Stimulated activated naive CD8-positive, alpha-beta T cell treated with anti-CD3 and anti-CD28 coated beads, Interleukin-15, Interleukin-2, amounts not matched to agents 100 ng/mL and 50 ng/mL, for 24 hours (primary cell): ENCODE results near the gene EPM2A.
"Not testable (repeated sequence)": the region's sequence is repeated elsewhere in the genome, so short reads cannot be mapped to it uniquely, and the experiment has no call there.

Experiments used
- H3K27ac Mint-ChIP-seq: one replicate; pipeline ENCODE4 v1.8.0; 2021; ENCODE audit warnings: mild to moderate bottlenecking, mixed read lengths
- H3K27me3 Mint-ChIP-seq: one replicate; pipeline ENCODE4 v1.8.0; 2021; ENCODE audit warnings: mixed read lengths
- H3K36me3 Mint-ChIP-seq: one replicate; pipeline ENCODE4 v1.8.0; 2021; ENCODE audit warnings: low read depth, mixed read lengths
- H3K4me1 Mint-ChIP-seq: one replicate; pipeline ENCODE4 v1.8.0; 2021; ENCODE audit warnings: low read depth, mixed read lengths
- H3K4me3 Mint-ChIP-seq: one replicate; pipeline ENCODE4 v1.8.0; 2021; ENCODE audit warnings: mild to moderate bottlenecking, mixed read lengths
- H3K9me3 Mint-ChIP-seq: one replicate; pipeline ENCODE4 v1.8.0; 2021; ENCODE audit warnings: mixed read lengths

The EPM2A gene

GRCh38 chr6:145715426-145715825, 19.9 kb downstream of the EPM2A start:
- Mint-ChIP-seq H3K27me3 (no peaks in the 10 kb centered on the region), H3K4me3 (no peak overlapping the region), H3K36me3 (peaks cover 59% of the 10 kb centered on the region), H3K4me1 (peaks cover 11% of the 10 kb centered on the region), H3K9me3 (peaks cover 16% of the 10 kb centered on the region), H3K27ac (no peak overlapping the region)

GRCh38 chr6:145714731-145715130, 20.6 kb downstream of the EPM2A start:
- H3K4me3 Mint-ChIP-seq = no peak overlapping the region
- peaks cover 11% of the 10 kb centered on the region for H3K4me1 Mint-ChIP-seq
- H3K27me3 Mint-ChIP-seq = no peaks in the 10 kb centered on the region
- no peak overlapping the region for H3K27ac Mint-ChIP-seq
- H3K9me3 Mint-ChIP-seq = peaks cover 16% of the 10 kb centered on the region
- peaks cover 53% of the 10 kb centered on the region for H3K36me3 Mint-ChIP-seq

DNA sequence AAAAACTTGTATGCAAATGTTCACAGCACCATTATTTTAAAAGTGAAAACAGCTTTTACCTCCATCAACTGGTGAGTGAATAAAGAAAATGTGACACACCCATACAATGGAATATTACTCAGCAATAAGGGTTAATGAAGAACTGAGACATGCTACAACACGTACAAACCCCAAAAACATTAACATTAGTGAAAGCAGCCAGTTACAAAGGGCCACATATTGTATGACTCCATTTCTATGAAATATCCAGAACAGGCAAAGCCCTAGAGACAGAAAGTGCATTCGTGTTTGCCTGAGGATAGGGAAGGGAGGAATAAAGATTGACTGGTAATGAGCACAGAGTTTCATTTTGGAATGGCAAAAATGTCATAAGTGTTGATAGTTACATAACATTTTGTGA, 21.5 kb downstream of the EPM2A start:
- Mint-ChIP-seq H3K4me1 (peaks cover 11% of the 10 kb centered on the region), H3K9me3 (peaks cover 21% of the 10 kb centered on the region), H3K27ac (no peak overlapping the region), H3K27me3 (no peaks in the 10 kb centered on the region), H3K4me3 (no peak overlapping the region), H3K36me3 (peaks cover 61% of the 10 kb centered on the region)

DNA sequence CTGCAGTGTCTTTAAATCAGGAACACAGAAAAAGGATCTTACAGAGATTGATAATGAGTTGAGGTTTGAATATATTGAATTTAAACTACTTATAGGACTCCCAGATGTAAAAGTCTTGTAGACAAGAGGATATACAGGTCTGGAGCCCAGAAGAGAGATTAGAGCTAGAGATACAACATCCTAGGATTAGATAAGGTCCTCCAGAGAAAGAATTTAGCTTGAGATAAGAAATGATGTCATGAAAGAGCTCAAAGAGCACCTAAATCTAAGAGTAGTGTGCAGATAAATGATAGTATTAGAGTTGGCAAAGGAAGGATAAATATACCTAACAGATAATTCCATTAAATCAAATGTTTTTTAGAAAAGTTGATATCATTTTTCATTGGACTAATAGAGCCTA, 23.9 kb downstream of the EPM2A start:
- no peaks in the 10 kb centered on the region for H3K27me3 Mint-ChIP-seq
- no peak overlapping the region for H3K27ac Mint-ChIP-seq
- H3K36me3 Mint-ChIP-seq = peaks cover 67% of the 10 kb centered on the region
- peaks cover 29% of the 10 kb centered on the region for H3K9me3 Mint-ChIP-seq
- H3K4me1 Mint-ChIP-seq = peaks cover 23% of the 10 kb centered on the region
- H3K4me3 Mint-ChIP-seq = no peak overlapping the region

GRCh38 chr6:145707397-145707796, 27.9 kb downstream of the EPM2A start:
- peak overlapping the region; percentile 59 for H3K27ac Mint-ChIP-seq
- H3K27me3 Mint-ChIP-seq = no peaks in the 10 kb centered on the region
- H3K9me3 Mint-ChIP-seq = peaks cover 13% of the 10 kb centered on the region
- peaks cover 23% of the 10 kb centered on the region for H3K4me1 Mint-ChIP-seq
- peak overlapping the region; percentile 8 for H3K4me3 Mint-ChIP-seq
- H3K36me3 Mint-ChIP-seq = peaks cover 41% of the 10 kb centered on the region

- Mint-ChIP-seq H3K4me3 (no peak overlapping the region), H3K9me3 (peaks cover 13% of the 10 kb centered on the region), H3K27ac (no peak overlapping the region), H3K27me3 (no peaks in the 10 kb centered on the region), H3K36me3 (peaks cover 30% of the 10 kb centered on the region), H3K4me1 (peaks cover 23% of the 10 kb centered on the region)
Observed at GRCh38 chr6:145705561-145705960, 29.8 kb downstream of the EPM2A start.

GRCh38 chr6:145704143-145704781, 31.1 kb downstream of the EPM2A start:
- Mint-ChIP-seq H3K9me3 (peaks cover 13% of the 10 kb centered on the region), H3K27me3 (no peaks in the 10 kb centered on the region), H3K4me1 (peaks cover 23% of the 10 kb centered on the region), H3K27ac (no peak overlapping the region), H3K4me3 (no peak overlapping the region), H3K36me3 (peaks cover 27% of the 10 kb centered on the region)

DNA sequence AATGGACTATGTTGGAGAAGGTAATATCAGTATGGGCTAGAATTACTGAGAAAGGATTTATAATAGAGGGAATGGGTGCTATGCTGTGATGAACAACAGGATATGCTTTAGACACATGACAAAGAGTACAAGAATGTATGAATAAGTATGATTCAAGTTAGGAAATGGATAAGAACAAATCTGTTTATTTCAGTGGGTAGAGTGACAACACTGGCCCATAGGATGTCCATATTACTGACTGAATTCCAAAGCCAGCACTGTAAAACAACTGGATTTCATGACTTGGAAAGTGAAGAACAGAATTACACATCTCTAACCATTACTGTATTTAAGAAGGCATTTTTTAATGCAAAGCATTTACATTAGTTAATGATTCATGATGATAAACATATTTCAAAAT, 35.9 kb downstream of the EPM2A start:
- H3K27me3 Mint-ChIP-seq = no peaks in the 10 kb centered on the region
- H3K27ac Mint-ChIP-seq = no peak overlapping the region
- no peak overlapping the region for H3K4me3 Mint-ChIP-seq
- peaks cover 10% of the 10 kb centered on the region for H3K36me3 Mint-ChIP-seq
- H3K9me3 Mint-ChIP-seq = peaks cover 5% of the 10 kb centered on the region
- no peaks in the 10 kb centered on the region for H3K4me1 Mint-ChIP-seq

DNA sequence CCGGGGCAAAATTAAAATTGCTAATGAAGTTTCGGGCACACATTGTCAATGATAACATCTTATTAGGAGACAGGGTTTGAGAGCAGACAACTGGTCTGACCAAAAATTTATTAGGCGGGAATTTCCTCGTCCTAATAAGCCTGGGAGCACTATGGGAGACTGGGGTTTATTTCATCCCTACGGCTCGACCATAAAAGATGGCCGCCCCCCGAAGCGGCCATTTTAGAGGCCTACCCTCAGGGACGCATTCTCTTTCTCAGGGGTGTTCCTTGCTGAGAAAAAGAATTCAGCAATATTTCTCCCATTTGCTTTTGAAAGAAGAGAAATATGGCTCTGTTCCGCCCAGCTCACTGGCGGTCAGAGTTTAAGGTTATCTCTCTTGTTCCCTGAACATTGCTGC, 37.9 kb downstream of the EPM2A start:
- not testable (repeated sequence) for H3K9me3 Mint-ChIP-seq, H3K27ac Mint-ChIP-seq, H3K27me3 Mint-ChIP-seq, H3K36me3 Mint-ChIP-seq, H3K4me1 Mint-ChIP-seq, H3K4me3 Mint-ChIP-seq

DNA sequence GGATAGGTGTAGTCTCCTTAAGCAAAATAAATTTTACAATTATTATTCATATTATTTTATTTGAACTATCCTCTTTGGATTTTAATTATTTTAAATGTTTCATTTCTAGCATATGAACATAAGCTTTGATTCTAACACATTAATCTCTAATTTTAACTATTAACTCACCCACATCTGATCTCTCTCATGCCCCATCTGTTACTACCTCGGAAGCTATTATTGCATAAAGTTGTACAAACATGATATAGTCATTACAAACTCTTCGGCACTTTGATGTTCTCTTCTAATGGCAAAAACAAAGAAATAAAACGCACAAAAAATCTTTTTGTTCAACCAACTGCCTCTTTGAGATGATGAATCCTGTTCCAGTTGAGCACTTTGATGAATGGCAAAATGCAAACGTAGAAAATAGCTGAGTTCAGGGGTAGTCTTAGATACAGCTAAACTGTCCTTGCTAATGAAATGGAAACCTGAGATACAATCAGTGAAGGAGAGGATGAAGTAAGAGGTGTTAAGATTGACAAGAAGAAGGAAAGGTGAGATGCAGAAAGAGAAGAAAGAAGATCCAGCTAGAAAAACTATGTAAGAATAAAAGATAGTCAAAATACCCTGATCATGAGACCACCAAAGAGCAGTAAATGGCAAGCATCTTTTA, 41.1 kb downstream of the EPM2A start:
- no peak overlapping the region for H3K27ac Mint-ChIP-seq
- no peaks in the 10 kb centered on the region for H3K27me3 Mint-ChIP-seq
- no peaks in the 10 kb centered on the region for H3K4me1 Mint-ChIP-seq
- H3K4me3 Mint-ChIP-seq = no peak overlapping the region
- H3K36me3 Mint-ChIP-seq = peaks cover 7% of the 10 kb centered on the region
- peaks cover 5% of the 10 kb centered on the region for H3K9me3 Mint-ChIP-seq

DNA sequence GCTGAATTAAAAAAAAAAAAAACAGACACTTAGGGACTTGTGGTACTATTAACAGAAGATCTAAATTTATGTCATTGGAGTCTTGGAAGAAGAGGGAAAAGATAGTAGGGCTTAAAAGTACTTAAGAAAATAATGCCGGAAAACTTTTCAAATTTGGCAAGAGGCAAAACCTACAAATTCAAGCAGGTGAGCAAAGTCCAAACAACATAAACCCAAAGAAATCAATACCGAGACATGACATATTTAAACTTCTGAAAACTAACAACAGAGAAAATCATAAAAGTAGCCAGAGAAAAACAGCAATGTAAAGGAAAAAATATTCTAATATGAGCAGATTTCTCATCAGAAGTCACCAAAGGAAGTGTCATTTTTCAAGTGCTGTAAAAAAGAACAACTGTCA, 44.4 kb downstream of the EPM2A start:
- Mint-ChIP-seq H3K27ac (no peak overlapping the region), H3K4me1 (no peaks in the 10 kb centered on the region), H3K27me3 (no peaks in the 10 kb centered on the region), H3K9me3 (no peaks in the 10 kb centered on the region), H3K4me3 (no peak overlapping the region), H3K36me3 (peaks cover 6% of the 10 kb centered on the region)

DNA sequence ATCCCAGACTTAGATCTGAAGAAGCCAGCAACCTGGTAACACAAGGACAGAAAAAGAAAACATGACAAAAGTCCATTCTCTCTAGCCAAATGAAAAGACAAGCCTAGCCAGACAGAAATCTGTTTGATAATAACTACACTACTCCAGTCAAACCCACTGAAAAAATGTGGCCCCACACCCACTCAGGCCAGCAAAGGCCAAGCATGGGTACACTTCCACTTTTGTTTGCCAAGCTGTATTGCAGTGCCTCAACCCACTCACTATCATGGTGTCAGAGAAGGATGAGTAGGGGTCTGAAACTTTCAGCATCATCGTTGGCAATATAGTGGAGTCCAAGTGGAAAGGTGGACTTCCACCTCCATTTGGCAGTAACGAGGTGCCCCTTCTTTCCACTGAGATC, 45.8 kb downstream of the EPM2A start:
- no peak overlapping the region for H3K27ac Mint-ChIP-seq

DNA sequence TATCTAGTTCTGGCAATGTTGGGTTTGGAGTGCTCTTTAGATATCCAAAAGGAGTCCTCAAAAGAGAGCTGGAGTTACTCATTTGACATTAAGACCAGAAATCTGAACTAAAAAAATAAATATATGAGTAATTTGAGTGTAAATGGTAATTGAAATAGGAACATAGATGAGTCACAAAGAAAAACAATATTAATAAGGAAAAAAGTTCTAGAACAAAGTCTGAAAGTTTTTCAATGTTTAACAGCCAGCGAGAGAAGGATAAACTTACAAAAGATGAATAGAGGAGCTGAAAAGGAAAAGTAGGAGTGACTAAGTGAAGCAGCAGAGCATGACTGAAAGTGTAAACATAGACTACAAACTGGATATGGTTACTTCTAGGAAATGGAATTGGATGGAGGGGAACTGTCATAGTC, 46.8 kb downstream of the EPM2A start:
- H3K27me3 Mint-ChIP-seq = no peaks in the 10 kb centered on the region
- no peak overlapping the region for H3K4me3 Mint-ChIP-seq
- H3K4me1 Mint-ChIP-seq = no peaks in the 10 kb centered on the region
- H3K27ac Mint-ChIP-seq = no peak overlapping the region
- no peaks in the 10 kb centered on the region for H3K9me3 Mint-ChIP-seq
- H3K36me3 Mint-ChIP-seq = peaks cover 21% of the 10 kb centered on the region

More for the DNA sequence above, 45.8 kb downstream of the EPM2A start:
- Mint-ChIP-seq H3K36me3 (peaks cover 13% of the 10 kb centered on the region), H3K27me3 (no peaks in the 10 kb centered on the region), H3K9me3 (no peaks in the 10 kb centered on the region), H3K4me1 (no peaks in the 10 kb centered on the region), H3K4me3 (no peak overlapping the region)

- H3K4me3 Mint-ChIP-seq = no peak overlapping the region
- no peaks in the 10 kb centered on the region for H3K4me1 Mint-ChIP-seq
- peaks cover 33% of the 10 kb centered on the region for H3K36me3 Mint-ChIP-seq
- H3K9me3 Mint-ChIP-seq = peaks cover 9% of the 10 kb centered on the region
- H3K27me3 Mint-ChIP-seq = no peaks in the 10 kb centered on the region
- H3K27ac Mint-ChIP-seq = no peak overlapping the region
Observed at GRCh38 chr6:145685932-145686331, 49.4 kb downstream of the EPM2A start.

DNA sequence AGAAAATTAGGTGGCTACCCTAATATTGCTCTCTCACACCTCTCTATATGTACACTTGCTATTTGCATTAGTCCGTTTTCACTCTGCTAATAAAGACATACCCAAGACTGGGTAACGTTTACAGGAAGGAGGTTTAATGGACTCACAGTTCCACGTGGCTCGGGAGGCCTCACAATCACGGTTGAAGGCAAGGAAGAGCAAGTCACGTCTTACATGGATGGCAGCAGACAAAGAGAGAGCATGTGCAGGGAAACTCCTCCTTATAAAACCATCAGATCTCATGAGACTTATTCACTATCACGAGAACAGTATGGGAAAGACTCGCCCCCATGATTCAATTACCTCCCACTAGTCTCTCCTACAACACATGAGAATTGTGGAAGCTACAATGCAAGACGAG, 53.4 kb downstream of the EPM2A start:
- H3K4me3 Mint-ChIP-seq = no peak overlapping the region
- H3K36me3 Mint-ChIP-seq = peaks cover 44% of the 10 kb centered on the region
- no peaks in the 10 kb centered on the region for H3K27me3 Mint-ChIP-seq
- no peak overlapping the region for H3K27ac Mint-ChIP-seq
- peaks cover 13% of the 10 kb centered on the region for H3K9me3 Mint-ChIP-seq
- no peaks in the 10 kb centered on the region for H3K4me1 Mint-ChIP-seq

DNA sequence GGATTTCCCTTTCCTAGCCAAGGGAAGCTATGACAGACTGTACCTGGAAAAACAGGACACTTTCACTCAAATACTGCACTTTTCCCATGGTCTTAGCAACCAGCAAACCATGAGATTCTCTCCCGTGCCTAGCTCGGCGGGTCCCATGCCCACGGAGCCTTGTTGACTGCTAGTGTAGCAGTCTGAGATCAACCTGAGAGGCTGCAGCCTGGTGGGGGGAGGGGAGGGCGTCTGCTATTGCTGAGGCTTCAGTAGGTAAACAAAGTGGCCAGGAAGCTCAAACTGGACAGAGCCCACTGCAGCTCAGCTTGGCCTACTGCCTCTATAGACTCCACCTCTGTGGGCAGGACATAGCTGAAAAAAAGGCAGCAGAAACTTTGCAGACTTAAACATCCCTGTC, 61.8 kb downstream of the EPM2A start:
- Mint-ChIP-seq H3K36me3 (peaks cover 56% of the 10 kb centered on the region), H3K27ac (no peak overlapping the region), H3K9me3 (no peaks in the 10 kb centered on the region), H3K4me1 (no peaks in the 10 kb centered on the region), H3K27me3 (no peaks in the 10 kb centered on the region), H3K4me3 (no peak overlapping the region)
